Activated B cell treated with CpG ODN at 0.5 μM for 24 hours (primary cell): ENCODE measurements around the gene FGFRL1. TPM values are rescaled to one million over a fixed set of nuclear protein-coding genes. Genes with fewer than 3 reads are reported as not detected.

Experiments used
- ATAC-seq: fragments of 200-7000 bp; cut with Tn5 transposase; one replicate; pipeline ENCODE4 v1.10.0; 2021; ENCODE audit warnings: low read depth, mild to moderate bottlenecking, moderate library complexity
- CTCF ChIA-PET: fragments of 350-600 bp; sonication (Branson Sonifier 250); formaldehyde crosslinking; loops from one replicate; lab custom pipeline; 2021; ENCODE audit warnings: antibody characterized with exemption; lab: Charles Lee
- POLR2A ChIA-PET: fragments of 350-600 bp; sonication (Branson Sonifier 250); formaldehyde crosslinking; loops from one replicate; lab custom pipeline; 2021; ENCODE audit warnings: antibody characterized with exemption; lab: Charles Lee
- DNase-seq: peaks from one replicate; pipeline ENCODE4 v3.0.0; 2022
- H3K27ac Mint-ChIP-seq: one replicate; pipeline ENCODE4 v1.8.0; 2020; ENCODE audit warnings: mixed read lengths
- H3K27me3 Mint-ChIP-seq: one replicate; pipeline ENCODE4 v1.8.0; 2021; ENCODE audit warnings: mixed read lengths
- H3K36me3 Mint-ChIP-seq: one replicate; pipeline ENCODE4 v1.8.0; 2021; ENCODE audit warnings: low read depth, mixed read lengths
- H3K4me1 Mint-ChIP-seq: one replicate; pipeline ENCODE4 v1.8.0; 2021; ENCODE audit warnings: mixed read lengths
- H3K4me3 Mint-ChIP-seq: one replicate; pipeline ENCODE4 v1.8.0; 2020; ENCODE audit warnings: mild to moderate bottlenecking, mixed read lengths
- H3K9me3 Mint-ChIP-seq: one replicate; pipeline ENCODE4 v1.8.0; 2020; ENCODE audit warnings: mixed read lengths
- intact Hi-C: fragments of 100-400 bp; cut with micrococcal nuclease; formaldehyde crosslinking; loops from one replicate; pipeline ENCODE4 v1.15.1; 2024
- total RNA-seq: library from RNA; stranded (reverse); gene quantifications from 2 replicates; pipeline ENCODE4 v1.2.3, GENCODE V29; 2022
- TF ChIP-seq, protein P1 (sequence below): fragments of 200-600 bp; IDR thresholded peaks from one replicate; pipeline ENCODE4 v1.8.0; 2022; ENCODE audit warnings: antibody characterized with exemption, mild to moderate bottlenecking

FGFRL1 gene
- total RNA-seq, 1 donor from 2014 or later: 5.6 TPM

DNA sequence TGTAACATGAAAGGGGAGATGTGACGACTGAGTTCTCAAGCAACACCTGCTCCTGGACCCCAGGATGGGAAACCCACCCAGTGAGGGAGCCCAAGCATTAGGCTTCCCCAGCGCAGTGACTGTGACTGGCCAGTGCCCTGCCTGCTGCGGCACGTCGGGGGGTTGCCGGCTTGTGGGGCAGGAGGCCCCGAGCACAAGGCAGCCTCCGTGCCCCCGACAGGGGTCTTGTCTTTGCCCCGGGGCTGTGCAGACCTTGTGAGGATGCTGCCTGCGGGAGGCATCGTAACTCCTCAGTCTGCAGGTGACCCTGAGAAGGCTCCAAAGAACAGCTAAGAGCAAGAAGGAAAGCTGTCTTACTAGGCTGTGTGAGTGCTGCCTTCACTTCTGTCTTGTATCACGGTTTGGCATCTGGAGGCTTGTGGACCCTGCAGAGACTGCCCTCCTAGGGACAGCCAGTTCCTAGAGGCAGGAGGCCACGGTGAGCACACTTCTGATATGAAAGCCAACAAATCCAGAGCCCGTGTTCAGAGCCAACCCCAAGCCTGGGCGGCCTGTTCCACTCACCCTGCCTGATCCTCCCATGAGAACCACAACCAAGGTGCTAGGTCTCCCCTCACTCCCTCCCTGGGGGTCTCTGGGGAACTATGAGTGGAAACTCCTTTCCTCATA lies 47.7 kb downstream of the FGFRL1 start:
- TF ChIP-seq, protein P1, sequence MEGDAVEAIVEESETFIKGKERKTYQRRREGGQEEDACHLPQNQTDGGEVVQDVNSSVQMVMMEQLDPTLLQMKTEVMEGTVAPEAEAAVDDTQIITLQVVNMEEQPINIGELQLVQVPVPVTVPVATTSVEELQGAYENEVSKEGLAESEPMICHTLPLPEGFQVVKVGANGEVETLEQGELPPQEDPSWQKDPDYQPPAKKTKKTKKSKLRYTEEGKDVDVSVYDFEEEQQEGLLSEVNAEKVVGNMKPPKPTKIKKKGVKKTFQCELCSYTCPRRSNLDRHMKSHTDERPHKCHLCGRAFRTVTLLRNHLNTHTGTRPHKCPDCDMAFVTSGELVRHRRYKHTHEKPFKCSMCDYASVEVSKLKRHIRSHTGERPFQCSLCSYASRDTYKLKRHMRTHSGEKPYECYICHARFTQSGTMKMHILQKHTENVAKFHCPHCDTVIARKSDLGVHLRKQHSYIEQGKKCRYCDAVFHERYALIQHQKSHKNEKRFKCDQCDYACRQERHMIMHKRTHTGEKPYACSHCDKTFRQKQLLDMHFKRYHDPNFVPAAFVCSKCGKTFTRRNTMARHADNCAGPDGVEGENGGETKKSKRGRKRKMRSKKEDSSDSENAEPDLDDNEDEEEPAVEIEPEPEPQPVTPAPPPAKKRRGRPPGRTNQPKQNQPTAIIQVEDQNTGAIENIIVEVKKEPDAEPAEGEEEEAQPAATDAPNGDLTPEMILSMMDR: no peak
- Mint-ChIP-seq H3K36me3 (no peaks in the 10 kb centered on the region), H3K4me3 (no peak overlapping the region), H3K27ac (no peak overlapping the region), H3K27me3 (peaks cover 25% of the 10 kb centered on the region), H3K9me3 (no peaks in the 10 kb centered on the region), H3K4me1 (peaks cover 15% of the 10 kb centered on the region)
- POLR2A ChIA-PET: no interaction called here
- CTCF ChIA-PET: no interaction called here
- DNase-seq: no peak
- intact Hi-C loops: loop anchor here (5.0 kb wide), 1 partner anchor 137 kb away; no protein-coding TSS in a partner anchor
- ATAC-seq: no peak

DNA sequence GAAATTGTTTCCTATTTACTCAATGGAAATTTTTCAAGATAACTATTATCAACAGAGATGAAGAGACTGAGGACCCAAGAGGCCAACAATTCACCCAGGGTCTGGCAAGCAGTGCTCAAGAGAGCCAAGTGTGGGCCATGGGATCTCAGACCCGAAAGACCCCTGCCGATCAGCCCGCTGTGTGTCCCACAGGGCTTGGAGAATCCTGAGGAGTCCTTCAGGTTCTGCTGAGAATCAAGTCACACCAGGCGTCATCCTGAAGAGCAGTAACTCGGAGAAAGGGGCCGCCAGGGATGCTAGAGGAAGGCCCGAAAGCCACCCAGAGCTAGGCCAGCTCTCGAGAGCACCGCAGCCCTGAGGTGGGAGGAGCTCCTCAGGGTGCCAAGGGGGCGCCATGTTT lies 48.7 kb downstream of the FGFRL1 start:
- Mint-ChIP-seq H3K4me3 (no peak overlapping the region), H3K36me3 (no peaks in the 10 kb centered on the region), H3K9me3 (no peaks in the 10 kb centered on the region), H3K4me1 (peaks cover 15% of the 10 kb centered on the region), H3K27ac (no peak overlapping the region), H3K27me3 (peaks cover 31% of the 10 kb centered on the region)
- ChIA-PET CTCF (no interaction called here), POLR2A (no interaction called here)
- intact Hi-C loops: no loop called here
- DNase-seq (peak; percentile 2), ATAC-seq (no peak)
- TF ChIP-seq, protein P1: no peak

DNA sequence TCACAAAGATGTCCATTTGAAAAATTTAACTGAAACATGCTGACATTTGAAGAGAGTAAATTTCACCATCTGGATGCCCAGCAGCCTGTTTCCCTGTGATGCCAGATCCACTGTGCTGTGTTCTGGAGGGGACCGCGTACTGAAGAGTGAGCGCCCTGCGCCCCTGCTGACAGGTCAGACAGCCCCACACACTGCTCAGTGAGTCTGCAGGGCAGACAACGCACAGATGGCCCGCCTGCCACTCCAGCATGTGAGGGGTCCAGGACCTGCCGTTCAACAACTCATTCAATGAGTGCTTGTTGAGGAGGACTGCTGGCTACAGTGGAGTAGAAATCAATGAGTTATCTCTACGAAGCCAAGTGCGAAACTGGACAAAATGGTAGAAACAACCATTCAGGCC lies 49.2 kb downstream of the FGFRL1 start:
- POLR2A ChIA-PET: no interaction called here
- Mint-ChIP-seq H3K27ac (no peak overlapping the region), H3K27me3 (peaks cover 31% of the 10 kb centered on the region), H3K4me3 (no peak overlapping the region), H3K36me3 (no peaks in the 10 kb centered on the region), H3K4me1 (peaks cover 12% of the 10 kb centered on the region), H3K9me3 (no peaks in the 10 kb centered on the region)
- intact Hi-C loops: no loop called here
- ATAC-seq (no peak), DNase-seq (peak; percentile 0)
- TF ChIP-seq, protein P1: no peak
- CTCF ChIA-PET: no interaction called here

DNA sequence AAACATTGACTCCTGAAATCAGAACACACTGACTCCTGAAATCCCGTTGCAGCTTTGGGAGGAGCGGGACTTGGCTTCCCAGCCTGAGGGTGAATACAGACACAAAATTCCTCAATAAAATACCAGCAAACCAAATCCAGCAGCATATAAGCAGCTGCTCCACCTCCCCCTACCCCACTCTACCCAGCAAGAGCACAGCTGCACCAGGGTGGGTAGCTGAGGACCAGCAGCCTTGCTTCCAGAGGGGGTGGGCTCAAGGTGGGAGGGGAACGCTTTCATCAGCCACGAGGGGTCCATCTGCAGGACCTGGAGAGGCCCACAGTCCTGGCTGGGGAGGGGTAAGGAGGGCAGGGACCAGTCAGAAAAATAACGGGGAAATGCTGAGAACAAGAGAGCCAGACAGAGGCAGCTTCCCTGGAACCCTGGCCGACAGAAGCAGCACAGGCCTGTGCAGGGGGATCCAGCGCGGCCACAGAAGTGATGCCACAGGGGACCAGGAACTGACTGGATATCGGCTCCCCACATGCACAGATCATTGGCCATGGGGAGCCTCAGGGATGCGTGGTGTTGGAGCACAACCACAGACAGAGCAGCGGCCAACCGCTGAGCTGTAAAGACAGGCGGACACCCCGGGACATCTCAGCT lies 49.8 kb downstream of the FGFRL1 start:
- no peaks in the 10 kb centered on the region for H3K36me3 Mint-ChIP-seq
- H3K27ac Mint-ChIP-seq: no peak overlapping the region
- no peaks in the 10 kb centered on the region for H3K9me3 Mint-ChIP-seq
- peaks cover 6% of the 10 kb centered on the region for H3K4me1 Mint-ChIP-seq
- no peak overlapping the region for H3K4me3 Mint-ChIP-seq
- POLR2A ChIA-PET: no interaction called here
- TF ChIP-seq, protein P1: no peak
- ATAC-seq (no peak), DNase-seq (no peak)
- intact Hi-C loops: no loop called here
- H3K27me3 Mint-ChIP-seq: peaks cover 34% of the 10 kb centered on the region
- CTCF ChIA-PET: no interaction called here

DNA sequence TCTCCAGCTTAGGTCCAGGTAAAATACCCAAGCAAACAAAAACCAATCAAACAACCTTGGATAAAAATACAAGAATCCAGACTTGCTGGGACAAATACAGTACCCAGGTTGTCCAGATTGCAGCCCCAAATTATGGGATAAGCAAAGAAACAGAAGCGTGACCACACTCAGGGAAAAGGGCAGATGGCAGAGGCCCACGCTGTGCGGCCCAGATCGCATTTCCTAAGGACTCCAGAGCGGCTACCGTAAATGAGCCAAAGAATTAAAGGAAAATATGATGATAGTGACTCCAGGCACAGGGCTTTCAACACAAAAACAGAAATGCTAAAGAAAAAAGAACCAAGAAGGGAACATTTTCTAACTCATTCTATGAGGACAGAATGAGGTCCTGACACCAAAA lies 50.3 kb downstream of the FGFRL1 start:
- intact Hi-C loops: no loop called here
- Mint-ChIP-seq H3K27ac (no peak overlapping the region), H3K9me3 (no peaks in the 10 kb centered on the region), H3K36me3 (no peaks in the 10 kb centered on the region), H3K4me1 (peaks cover under 1% of the 10 kb centered on the region), H3K4me3 (no peak overlapping the region), H3K27me3 (peaks cover 38% of the 10 kb centered on the region)
- TF ChIP-seq, protein P1: no peak
- ChIA-PET POLR2A (no interaction called here), CTCF (no interaction called here)
- ATAC-seq: no peak
- DNase-seq: no peak
